RWPE2 (cell line): ENCODE results near the gene SIPA1L2.

Experiments used
- ATAC-seq: fragments of 200-7000 bp; cut with Tn5 transposase; 3 replicates; pipeline ENCODE4 v1.9.1; 2021; ENCODE audit warnings: low read depth
- DNase-seq: peaks from one replicate; pipeline ENCODE4 v3.0.0-alpha.2; 2020; ENCODE audit warnings: low spot score
- H3K27ac ChIP-seq: fragments of 450-650 bp; 2 replicates; pipeline ENCODE4 v1.5.1; 2017; ENCODE audit warnings: mild to moderate bottlenecking; ENCODE audit not compliant: poor library complexity, severe bottlenecking
- H3K27me3 ChIP-seq: fragments of 250-450 bp; sonication (Bioruptor Pico); 2 replicates; pipeline ENCODE4 v1.5.1; 2021; ENCODE audit warnings: mild to moderate bottlenecking, moderate library complexity; ENCODE audit not compliant: insufficient read depth, poor library complexity, severe bottlenecking
- H3K36me3 ChIP-seq: fragments of 250-450 bp; sonication (Bioruptor Pico); 2 replicates; pipeline ENCODE4 v1.5.1; 2020; ENCODE audit warnings: low read depth, mild to moderate bottlenecking, moderate library complexity
- H3K4me1 ChIP-seq: fragments of 250-450 bp; sonication (Bioruptor Pico); 2 replicates; pipeline ENCODE4 v1.5.1; 2021; ENCODE audit warnings: mild to moderate bottlenecking, moderate library complexity; ENCODE audit not compliant: insufficient read depth, poor library complexity, severe bottlenecking
- H3K4me3 ChIP-seq: fragments of 250-450 bp; sonication (Bioruptor Pico); 2 replicates; pipeline ENCODE4 v1.5.1; 2021; ENCODE audit warnings: mild to moderate bottlenecking, moderate library complexity; ENCODE audit not compliant: severe bottlenecking
- H3K9me3 ChIP-seq: fragments of 250-450 bp; sonication (Bioruptor Pico); 2 replicates; pipeline ENCODE4 v1.5.1; 2021; ENCODE audit warnings: mild to moderate bottlenecking, moderate library complexity; ENCODE audit not compliant: severe bottlenecking
- CTCF ChIP-seq: fragments of 450-650 bp; IDR thresholded peaks from one replicate; pipeline ENCODE4 v1.5.1; 2017; ENCODE audit warnings: mild to moderate bottlenecking, moderate library complexity; ENCODE audit not compliant: poor library complexity, severe bottlenecking

SIPA1L2 gene

GRCh38 chr1:232625319-232625868, 4.5 kb downstream of the SIPA1L2 start:
- peaks cover 9% of the 10 kb centered on the region for H3K4me1 ChIP-seq
- H3K27me3 ChIP-seq: no peaks in the 10 kb centered on the region
- H3K9me3 ChIP-seq: no peaks in the 10 kb centered on the region
- no peak for ATAC-seq
- TF ChIP-seq CTCF: no peak
- no peak overlapping the region for H3K27ac ChIP-seq
- DNase-seq: no peak
- H3K4me3 ChIP-seq: no peak overlapping the region
- no peaks in the 10 kb centered on the region for H3K36me3 ChIP-seq

GRCh38 chr1:232624546-232625281, 5.2 kb downstream of the SIPA1L2 start:
- ATAC-seq: no peak
- Histone ChIP-seq H3K4me1 (peaks cover 9% of the 10 kb centered on the region), H3K27ac (no peak overlapping the region), H3K9me3 (no peaks in the 10 kb centered on the region), H3K4me3 (no peak overlapping the region), H3K27me3 (no peaks in the 10 kb centered on the region), H3K36me3 (no peaks in the 10 kb centered on the region)
- no peak for DNase-seq
- TF ChIP-seq CTCF: no peak

GRCh38 chr1:232622981-232623380, 7.0 kb downstream of the SIPA1L2 start:
- no peak for TF ChIP-seq CTCF
- H3K9me3 ChIP-seq: no peaks in the 10 kb centered on the region
- H3K4me3 ChIP-seq: no peak overlapping the region
- H3K27me3 ChIP-seq: no peaks in the 10 kb centered on the region
- no peaks in the 10 kb centered on the region for H3K4me1 ChIP-seq
- DNase-seq (no peak), ATAC-seq (no peak)
- no peak overlapping the region for H3K27ac ChIP-seq
- no peaks in the 10 kb centered on the region for H3K36me3 ChIP-seq

- no peaks in the 10 kb centered on the region for H3K27me3 ChIP-seq
- H3K4me3 ChIP-seq: no peak overlapping the region
- DNase-seq (no peak), ATAC-seq (no peak)
- H3K4me1 ChIP-seq: no peaks in the 10 kb centered on the region
- TF ChIP-seq CTCF: no peak
- H3K36me3 ChIP-seq: no peaks in the 10 kb centered on the region
- no peak overlapping the region for H3K27ac ChIP-seq
- H3K9me3 ChIP-seq: no peaks in the 10 kb centered on the region
These were observed 7.6 kb downstream of the SIPA1L2 start for GRCh38 chr1:232622378-232622777.

GRCh38 chr1:232621050-232621449, 8.9 kb downstream of the SIPA1L2 start:
- H3K9me3 ChIP-seq: no peaks in the 10 kb centered on the region
- ATAC-seq: no peak
- H3K36me3 ChIP-seq: no peaks in the 10 kb centered on the region
- DNase-seq: no peak
- no peaks in the 10 kb centered on the region for H3K4me1 ChIP-seq
- TF ChIP-seq CTCF: no peak
- H3K27ac ChIP-seq: no peak overlapping the region
- no peak overlapping the region for H3K4me3 ChIP-seq
- no peaks in the 10 kb centered on the region for H3K27me3 ChIP-seq
